Activated B cell treated with CpG ODN at 0.5 μM for 24 hours (primary cell): ENCODE measurements around the gene AMFR. TPM values are rescaled to one million over a fixed set of nuclear protein-coding genes. Genes with fewer than 3 reads are reported as not detected.

Experiments used
- ATAC-seq: fragments of 200-7000 bp; cut with Tn5 transposase; one replicate; pipeline ENCODE4 v1.10.0; 2021; ENCODE audit warnings: low read depth, mild to moderate bottlenecking, moderate library complexity
- CTCF ChIA-PET: fragments of 350-600 bp; sonication (Branson Sonifier 250); formaldehyde crosslinking; loops from one replicate; lab custom pipeline; 2021; ENCODE audit warnings: antibody characterized with exemption; lab: Charles Lee
- POLR2A ChIA-PET: fragments of 350-600 bp; sonication (Branson Sonifier 250); formaldehyde crosslinking; loops from one replicate; lab custom pipeline; 2021; ENCODE audit warnings: antibody characterized with exemption; lab: Charles Lee
- DNase-seq: peaks from one replicate; pipeline ENCODE4 v3.0.0; 2022
- H3K27ac Mint-ChIP-seq: one replicate; pipeline ENCODE4 v1.8.0; 2020; ENCODE audit warnings: mixed read lengths
- H3K27me3 Mint-ChIP-seq: one replicate; pipeline ENCODE4 v1.8.0; 2021; ENCODE audit warnings: mixed read lengths
- H3K36me3 Mint-ChIP-seq: one replicate; pipeline ENCODE4 v1.8.0; 2021; ENCODE audit warnings: low read depth, mixed read lengths
- H3K4me1 Mint-ChIP-seq: one replicate; pipeline ENCODE4 v1.8.0; 2021; ENCODE audit warnings: mixed read lengths
- H3K4me3 Mint-ChIP-seq: one replicate; pipeline ENCODE4 v1.8.0; 2020; ENCODE audit warnings: mild to moderate bottlenecking, mixed read lengths
- H3K9me3 Mint-ChIP-seq: one replicate; pipeline ENCODE4 v1.8.0; 2020; ENCODE audit warnings: mixed read lengths
- CTCF ChIP-seq: fragments of 200-600 bp; IDR thresholded peaks from one replicate; pipeline ENCODE4 v1.8.0; 2022; ENCODE audit warnings: antibody characterized with exemption, mild to moderate bottlenecking
- intact Hi-C: fragments of 100-400 bp; cut with micrococcal nuclease; formaldehyde crosslinking; loops from one replicate; pipeline ENCODE4 v1.15.1; 2024
- total RNA-seq: library from RNA; stranded (reverse); gene quantifications from 2 replicates; pipeline ENCODE4 v1.2.3, GENCODE V29; 2022

The AMFR gene
- total RNA-seq, 1 donor from 2014 or later = 134 TPM

GRCh38 chr16:56348168-56349085 is 76.9 kb downstream of the AMFR start:
- Mint-ChIP-seq H3K36me3 (no peaks in the 10 kb centered on the region), H3K4me3 (no peak overlapping the region), H3K27ac (no peak overlapping the region), H3K9me3 (no peaks in the 10 kb centered on the region), H3K27me3 (no peaks in the 10 kb centered on the region), H3K4me1 (no peaks in the 10 kb centered on the region)
- POLR2A ChIA-PET = no interaction called here
- intact Hi-C loops = no loop called here
- no peak for TF ChIP-seq CTCF
- ATAC-seq (no peak), DNase-seq (no peak)
- CTCF ChIA-PET = no interaction called here

GRCh38 chr16:56347670-56348069 is 77.7 kb downstream of the AMFR start:
- ChIA-PET POLR2A (no interaction called here), CTCF (no interaction called here)
- ATAC-seq (no peak), DNase-seq (no peak)
- Mint-ChIP-seq H3K36me3 (no peaks in the 10 kb centered on the region), H3K4me3 (no peak overlapping the region), H3K27me3 (no peaks in the 10 kb centered on the region), H3K9me3 (no peaks in the 10 kb centered on the region), H3K4me1 (no peaks in the 10 kb centered on the region), H3K27ac (no peak overlapping the region)
- intact Hi-C loops = no loop called here
- no peak for TF ChIP-seq CTCF

GRCh38 chr16:56347166-56347565 is 78.2 kb downstream of the AMFR start:
- Mint-ChIP-seq H3K4me3 (no peak overlapping the region), H3K36me3 (no peaks in the 10 kb centered on the region), H3K9me3 (no peaks in the 10 kb centered on the region), H3K4me1 (no peaks in the 10 kb centered on the region), H3K27me3 (no peaks in the 10 kb centered on the region), H3K27ac (no peak overlapping the region)
- intact Hi-C loops = no loop called here
- ATAC-seq = no peak
- no peak for DNase-seq
- CTCF ChIA-PET = no interaction called here
- POLR2A ChIA-PET = no interaction called here
- TF ChIP-seq CTCF = no peak

- ATAC-seq (no peak), DNase-seq (no peak)
- ChIA-PET POLR2A (no interaction called here), CTCF (no interaction called here)
- Mint-ChIP-seq H3K9me3 (no peaks in the 10 kb centered on the region), H3K27me3 (no peaks in the 10 kb centered on the region), H3K36me3 (no peaks in the 10 kb centered on the region), H3K4me1 (no peaks in the 10 kb centered on the region), H3K4me3 (no peak overlapping the region), H3K27ac (no peak overlapping the region)
- intact Hi-C loops = no loop called here
- no peak for TF ChIP-seq CTCF
Observed at GRCh38 chr16:56346131-56346890, 79.0 kb downstream of the AMFR start.

GRCh38 chr16:56345406-56346050 is 79.8 kb downstream of the AMFR start:
- Mint-ChIP-seq H3K4me1 (no peaks in the 10 kb centered on the region), H3K36me3 (no peaks in the 10 kb centered on the region), H3K27me3 (no peaks in the 10 kb centered on the region), H3K4me3 (no peak overlapping the region), H3K27ac (no peak overlapping the region), H3K9me3 (no peaks in the 10 kb centered on the region)
- TF ChIP-seq CTCF = no peak
- ChIA-PET CTCF (no interaction called here), POLR2A (no interaction called here)
- no peak for DNase-seq
- intact Hi-C loops = no loop called here
- ATAC-seq = no peak
